Iris pigment epithelial cell (primary cell): ENCODE measurements around the gene SLC25A26.

Source experiments
- DNase-seq: peaks from one replicate; pipeline ENCODE4 v3.0.0-alpha.2; 2011; ENCODE audit warnings: low read depth

The SLC25A26 gene

DNA sequence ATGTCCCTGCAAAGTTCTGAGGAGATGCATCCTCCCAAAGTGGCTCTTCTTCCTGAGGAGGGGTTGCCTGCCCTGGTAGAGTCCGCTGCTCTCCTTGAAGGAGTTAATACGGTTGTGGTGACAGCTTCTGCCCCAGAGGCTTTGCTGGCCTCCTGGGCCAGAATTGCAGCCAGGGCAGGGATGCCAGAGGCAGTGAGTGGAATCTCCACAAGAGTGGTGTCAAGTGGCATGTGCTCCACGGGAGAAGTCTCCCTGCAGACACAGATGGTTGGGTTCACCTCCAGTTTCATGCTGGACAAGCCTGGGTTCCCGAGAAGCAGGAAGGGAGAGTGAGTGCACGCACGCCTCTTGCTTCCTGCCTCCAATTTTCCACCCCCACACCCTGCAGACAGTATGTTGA is 105.5 kb downstream of the SLC25A26 start:
- no peak for DNase-seq

DNA sequence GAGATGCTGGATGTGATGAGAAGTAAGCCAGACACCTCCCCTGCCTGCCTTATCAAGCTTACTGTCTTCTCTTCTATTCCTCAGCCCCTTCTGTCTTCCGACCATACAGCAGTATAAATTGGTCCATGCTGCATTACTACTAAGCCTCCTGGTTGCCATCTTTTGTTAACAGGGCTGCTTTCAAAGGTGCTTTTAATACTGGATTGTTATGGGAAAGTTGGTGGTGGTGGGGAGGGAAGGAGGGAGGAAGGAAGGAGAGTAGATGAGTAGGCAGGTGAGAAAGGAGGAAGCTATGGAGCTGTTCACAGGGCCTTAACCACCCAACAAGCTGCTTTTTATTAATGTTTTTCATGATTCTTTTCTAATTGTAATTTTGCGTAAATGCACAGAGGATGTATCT is 114.9 kb downstream of the SLC25A26 start:
- DNase-seq = no peak

DNA sequence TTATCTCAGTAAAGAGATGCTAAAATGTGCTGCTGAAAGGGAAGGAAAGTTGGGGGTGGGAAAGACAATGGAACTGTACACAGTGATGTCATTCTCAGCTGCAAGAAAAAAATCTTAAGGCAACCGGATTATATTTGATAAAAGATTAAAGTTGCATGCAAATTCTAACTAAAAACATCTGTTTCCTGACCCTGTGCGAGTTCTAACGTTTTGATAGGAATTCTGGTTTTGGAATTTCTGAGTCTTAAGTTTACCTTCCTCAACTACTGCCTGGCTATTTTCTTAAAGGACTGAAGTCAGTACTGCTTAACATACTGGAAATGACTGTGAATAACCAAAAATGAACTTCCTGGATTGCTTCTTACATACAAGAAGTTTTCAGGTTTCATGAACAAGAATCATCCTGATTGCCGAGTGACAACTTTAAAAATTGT is 115.5 kb downstream of the SLC25A26 start:
- peak; percentile 65 for DNase-seq

DNA sequence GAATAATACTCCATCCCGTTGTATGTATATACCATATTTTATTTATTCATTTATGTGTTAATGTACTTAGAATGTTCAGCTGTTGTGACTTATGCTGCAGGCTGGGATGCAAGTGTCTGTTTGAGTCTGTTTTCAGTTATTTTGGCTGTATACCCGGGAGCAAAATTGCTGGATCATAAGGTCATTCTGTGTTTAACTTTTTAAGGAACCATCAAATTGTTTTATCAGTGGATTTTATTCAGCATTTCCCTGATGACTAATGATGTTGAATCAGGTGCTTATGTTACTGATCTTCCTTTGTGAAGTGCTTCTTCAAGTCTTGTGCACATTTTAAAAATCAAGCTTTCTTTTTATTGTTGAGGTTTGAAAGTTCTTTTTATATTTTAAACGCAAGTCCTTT is 118.1 kb downstream of the SLC25A26 start:
- DNase-seq = peak; percentile 68

GRCh38 chr3:66342717-66343356 is 122.0 kb downstream of the SLC25A26 start:
- DNase-seq = no peak

DNA sequence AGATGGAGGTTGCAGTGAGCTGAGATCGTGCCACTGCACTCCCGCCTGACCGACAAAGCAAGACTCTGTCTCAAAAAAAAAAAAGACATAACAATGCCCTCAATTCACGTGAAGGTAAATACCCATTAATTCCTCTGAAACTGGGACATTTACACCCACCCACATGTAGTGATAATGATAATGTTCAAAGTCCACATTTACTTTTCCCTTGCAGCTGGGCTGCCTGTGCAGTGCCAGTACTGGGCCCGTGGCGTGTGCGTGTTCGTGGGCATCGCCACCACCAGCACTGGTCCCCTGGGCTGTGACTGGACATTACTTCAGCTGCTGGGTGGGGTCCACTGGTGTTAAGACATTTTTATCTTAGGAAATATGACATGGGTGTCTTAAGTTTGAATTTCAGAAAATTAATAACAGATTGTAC is 123.6 kb downstream of the SLC25A26 start:
- no peak for DNase-seq

DNA sequence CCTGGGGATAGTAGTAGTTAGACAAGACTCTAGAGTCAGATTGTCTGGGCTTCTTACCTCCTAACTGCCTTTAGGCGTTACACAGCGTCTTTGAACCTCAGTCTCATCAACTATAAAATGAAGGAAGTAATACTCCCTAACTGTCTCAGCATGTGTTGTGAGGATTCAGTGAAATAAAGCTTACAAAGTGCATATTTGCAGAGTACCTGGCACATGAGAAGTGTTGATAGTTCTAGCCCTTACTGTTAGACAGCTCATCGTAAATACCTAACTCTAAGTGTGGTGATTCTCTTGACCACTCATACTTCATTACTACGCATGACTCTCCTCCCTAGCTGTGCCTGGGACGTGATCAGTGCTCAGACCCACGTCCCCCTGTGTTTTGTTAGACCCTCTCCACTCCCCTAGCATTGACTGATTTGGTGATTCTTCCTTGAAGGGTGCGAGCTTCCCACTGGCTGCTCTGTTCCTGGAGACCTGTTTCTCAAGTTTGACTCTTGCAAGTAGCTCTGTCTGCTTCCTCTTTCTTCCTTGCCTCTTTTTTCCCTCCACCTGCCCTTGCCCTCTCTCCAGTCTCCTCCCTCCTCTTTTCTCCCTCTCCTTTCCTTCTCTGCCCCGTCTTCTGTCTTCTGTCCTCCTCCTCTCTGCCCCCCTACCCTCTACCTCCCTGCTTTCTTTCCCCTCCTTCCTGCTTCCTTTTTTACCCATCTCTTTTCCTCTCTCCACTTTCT is 124.2 kb downstream of the SLC25A26 start:
- DNase-seq = no peak

- DNase-seq = no peak
Measured at GRCh38 chr3:66348704-66349103, 127.9 kb downstream of the SLC25A26 start.

DNA sequence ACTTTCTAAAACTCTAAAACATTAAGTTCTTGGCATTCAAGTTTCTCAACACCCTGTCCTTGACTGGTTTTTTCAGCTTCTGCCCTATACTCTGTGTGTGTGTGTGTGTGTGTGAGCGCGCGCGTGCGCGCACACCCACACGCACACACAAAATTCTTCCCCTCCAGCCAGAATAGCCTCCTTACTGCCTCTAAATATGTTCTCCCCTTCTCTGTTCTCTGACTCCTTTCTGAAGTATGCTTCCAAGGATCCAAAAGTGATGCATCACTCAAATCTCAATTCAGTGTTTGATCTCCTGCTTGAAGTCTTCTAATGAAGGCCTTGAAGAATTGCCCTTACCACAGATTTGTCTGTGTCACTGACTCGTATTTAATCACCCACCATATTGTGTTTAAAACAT is 129.8 kb downstream of the SLC25A26 start:
- peak; percentile 41 for DNase-seq

- no peak for DNase-seq
Measured at GRCh38 chr3:66353039-66353438, 132.2 kb downstream of the SLC25A26 start.

DNA sequence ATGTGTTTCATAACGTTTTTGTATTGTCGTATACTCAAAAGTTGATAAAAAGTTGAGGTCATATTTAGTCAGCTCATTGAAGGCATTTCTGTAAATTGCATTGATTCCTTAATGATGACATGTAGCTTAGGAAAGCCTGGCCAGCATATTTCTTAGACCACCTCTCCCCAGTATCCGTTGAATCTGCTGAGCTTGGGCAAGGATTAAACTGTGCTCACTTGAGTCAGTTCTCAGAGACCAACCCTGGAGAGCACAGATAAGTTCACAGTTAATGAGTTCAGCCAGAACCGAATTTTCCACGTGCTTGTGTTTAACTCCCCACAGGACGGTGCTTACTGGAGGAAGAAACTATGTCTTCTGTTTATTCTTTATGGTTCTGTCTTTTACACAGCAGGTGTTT is 132.7 kb downstream of the SLC25A26 start:
- DNase-seq = peak; percentile 96

GRCh38 chr3:66354001-66354400 is 133.2 kb downstream of the SLC25A26 start:
- peak; percentile 6 for DNase-seq

DNA sequence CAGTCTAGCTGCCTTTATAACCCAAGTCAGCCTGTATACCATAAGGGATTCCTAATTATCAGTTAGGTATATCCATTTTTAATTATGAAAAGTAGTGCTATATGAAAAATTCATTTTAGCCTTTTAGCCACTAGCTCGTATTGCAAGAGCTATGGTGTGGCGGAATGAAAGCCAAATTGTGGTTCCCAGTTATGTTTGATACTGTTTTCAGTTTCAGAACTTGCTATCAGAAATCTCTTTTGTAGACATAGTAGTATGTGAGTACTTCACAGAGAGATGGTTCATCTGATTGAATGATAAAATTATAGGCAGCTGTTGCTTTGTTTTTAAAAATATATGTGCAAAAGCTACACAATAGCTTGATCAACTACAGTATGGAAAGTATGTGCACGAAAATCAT is 134.6 kb downstream of the SLC25A26 start:
- no peak for DNase-seq

- no peak for DNase-seq
Measured at GRCh38 chr3:66355997-66356396, 135.2 kb downstream of the SLC25A26 start.

DNA sequence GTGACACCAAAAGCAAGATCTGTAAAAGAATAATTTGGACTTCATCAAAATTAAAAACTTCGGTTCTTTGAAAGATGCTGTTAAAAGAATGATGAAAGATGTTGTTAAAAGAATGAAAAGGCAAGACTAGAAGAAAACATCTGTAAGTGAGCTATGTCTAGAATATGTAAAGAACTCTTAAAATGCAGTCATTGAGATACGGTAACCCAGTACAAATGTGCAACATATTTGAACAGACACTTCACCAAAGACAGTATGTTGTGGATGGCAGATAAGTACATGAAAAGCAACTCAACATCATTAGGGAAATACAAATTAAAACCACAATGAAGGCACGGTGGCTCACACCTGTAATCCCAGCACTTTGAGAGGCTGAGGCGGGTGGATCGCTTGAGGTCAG is 140.6 kb downstream of the SLC25A26 start:
- DNase-seq = no peak

DNA sequence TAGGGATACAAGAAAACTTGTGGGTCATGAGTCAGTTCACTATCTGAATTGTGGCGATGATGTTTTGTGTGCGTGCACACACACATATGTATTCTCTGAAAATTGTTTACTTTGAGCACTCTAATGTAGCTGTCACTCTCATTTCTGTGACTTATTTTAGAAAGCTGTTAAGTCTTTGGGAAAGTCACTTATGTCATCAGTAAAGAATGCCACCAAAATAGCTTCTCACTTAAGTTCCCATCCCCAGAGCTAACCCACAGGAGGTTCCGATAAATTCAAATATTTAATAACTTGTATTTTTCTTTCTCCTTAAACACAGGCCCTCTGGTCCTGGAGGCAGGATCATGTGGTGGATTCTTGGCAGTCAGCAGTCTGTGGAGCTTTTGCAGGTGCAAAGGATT is 141.7 kb downstream of the SLC25A26 start:
- peak; percentile 87 for DNase-seq

DNA sequence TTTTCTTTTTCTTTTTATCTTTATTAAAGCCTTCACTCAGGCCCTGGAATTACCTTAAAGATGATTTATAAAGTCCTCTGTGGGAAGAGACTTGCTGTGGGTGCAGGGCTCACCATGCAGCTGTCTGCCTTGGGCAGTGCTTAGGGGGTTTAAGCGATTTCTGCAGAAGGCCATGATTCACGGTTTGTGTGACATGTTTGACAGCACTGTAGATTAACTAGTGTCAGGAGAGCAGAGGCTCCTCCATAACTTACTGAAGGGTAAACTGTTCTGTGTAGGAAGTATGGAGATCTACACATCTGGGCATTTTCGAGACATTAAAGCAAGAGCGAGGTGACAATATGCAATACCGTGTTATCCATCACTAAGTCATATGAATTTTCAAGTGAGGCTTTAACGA is 142.3 kb downstream of the SLC25A26 start:
- DNase-seq = peak; percentile 75

DNA sequence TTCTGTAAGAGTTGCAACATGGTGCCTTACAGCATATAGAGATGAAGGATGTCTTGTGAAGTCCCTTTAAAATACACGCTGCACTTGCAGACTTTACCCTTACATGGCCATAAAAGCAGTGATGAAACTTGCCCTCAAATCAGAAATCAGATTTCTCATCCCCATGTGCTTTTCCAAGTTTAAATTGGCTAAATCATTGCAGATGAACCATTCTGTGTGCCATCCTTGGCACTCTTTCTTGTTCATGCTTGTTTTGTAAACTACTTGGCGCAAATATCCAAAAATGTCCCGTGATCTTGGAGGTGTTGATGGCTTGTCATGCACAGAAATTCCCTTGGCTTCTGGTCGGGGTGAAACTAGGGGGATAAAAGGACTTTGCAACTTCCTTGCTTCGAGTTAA is 144.3 kb downstream of the SLC25A26 start:
- DNase-seq = no peak

DNA sequence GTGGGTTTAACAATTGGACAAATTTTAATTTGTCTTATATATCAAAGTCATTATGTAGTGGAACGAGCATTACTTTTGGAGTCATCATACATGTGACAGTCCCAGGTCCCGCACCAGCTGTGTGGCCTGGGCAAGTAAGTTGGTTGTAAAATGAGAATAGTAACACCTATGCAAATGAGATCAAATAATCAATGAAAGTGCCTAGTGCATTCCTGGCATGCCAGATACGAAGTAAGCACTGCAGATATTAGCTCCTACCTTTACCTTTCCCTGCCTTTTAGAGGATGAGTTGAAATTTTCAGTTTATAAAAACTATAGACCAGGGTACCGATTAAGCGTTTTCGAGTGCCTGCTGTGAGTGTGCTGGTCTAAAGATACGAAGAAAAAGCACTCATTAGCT is 145.9 kb downstream of the SLC25A26 start:
- no peak for DNase-seq

GRCh38 chr3:66367979-66368378 is 147.2 kb downstream of the SLC25A26 start:
- no peak for DNase-seq

GRCh38 chr3:66370179-66370578 is 149.4 kb downstream of the SLC25A26 start:
- no peak for DNase-seq

DNA sequence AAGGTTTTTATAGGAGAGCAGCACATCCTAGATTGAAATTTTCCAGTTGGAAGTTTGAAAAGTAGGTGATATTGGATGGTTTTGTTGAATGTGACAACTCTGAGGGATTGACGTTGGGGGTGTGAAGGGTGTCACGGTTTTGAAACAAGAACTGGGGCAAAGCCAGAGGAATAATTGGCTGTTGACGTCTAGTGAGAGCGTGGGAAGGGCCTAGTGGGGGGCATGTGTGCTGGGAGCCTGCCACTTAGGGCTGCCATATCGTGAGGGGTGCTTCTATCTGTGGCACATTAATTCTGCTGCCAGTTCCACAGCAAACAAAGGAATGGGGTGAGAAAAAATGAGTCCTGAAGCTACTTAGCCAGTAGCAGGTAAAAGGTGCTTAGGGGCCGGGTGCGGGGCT is 150.6 kb downstream of the SLC25A26 start:
- DNase-seq = no peak

DNA sequence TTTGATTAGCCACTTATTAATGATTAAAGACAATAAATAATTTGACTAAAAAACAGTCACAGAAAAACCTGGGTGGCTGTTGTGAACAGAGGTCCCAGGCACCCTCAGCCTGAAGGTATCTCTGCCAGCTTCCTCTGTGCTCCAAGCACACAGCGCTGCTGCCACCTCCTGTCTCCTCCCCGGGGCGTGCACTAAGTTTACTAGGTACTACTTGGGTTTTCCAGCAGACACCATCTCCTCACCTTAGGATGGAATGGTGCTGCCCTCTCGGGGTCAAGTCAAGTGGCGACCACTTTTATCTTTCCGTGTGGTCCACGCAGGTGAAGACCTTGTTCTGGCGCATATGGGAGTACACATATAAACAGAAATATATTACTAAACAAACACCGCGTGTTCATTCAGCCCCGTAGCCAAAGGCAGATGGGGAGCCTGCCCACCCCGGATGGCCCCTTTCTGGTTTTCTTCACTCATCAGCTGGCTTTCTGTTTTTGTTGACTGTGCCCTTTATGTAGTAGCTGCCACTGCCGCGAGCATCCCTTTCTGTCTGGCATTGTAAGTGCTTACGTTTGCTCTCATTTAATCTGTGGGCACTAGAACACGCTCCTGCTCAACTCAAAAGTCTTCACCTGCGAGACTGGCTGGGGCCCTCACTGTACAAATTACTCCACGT is 152.0 kb downstream of the SLC25A26 start:
- peak; percentile 31 for DNase-seq
